ENCODE data around the gene HGFAC.

GRCh38 chr4:3476936-3477749 lies 35.4 kb downstream of the HGFAC start:
- TF ChIP-seq POLR2A (IDR thresholded peaks at IDR 0.05) (no peak), CTCF (IDR thresholded peaks at IDR 0.05) (no peak), POLR2AphosphoS5 (IDR thresholded peaks at IDR 0.05) (no peak)

Measured in suprapubic skin (tissue), 4 donors.